OCI-LY3 (cell line): ENCODE data around the gene MCM3AP.

Experiments used
- CTCF ChIP-seq: fragments of 200-600, 300-600 bp; sonication (generic); IDR thresholded peaks from 2 replicates; pipeline ENCODE4 v1.5.1; 2014; ENCODE audit warnings: antibody characterized with exemption, low read length, low read depth
- EZH2phosphoT487 ChIP-seq: fragments of 200-600 bp; shearing (Covaris generic); IDR thresholded peaks from 2 replicates; pipeline ENCODE4 v1.6.1; 2018; ENCODE audit warnings: antibody characterized with exemption, mixed run types, low read depth

GRCh38 chr21:46268371-46268770, 17.0 kb downstream of the MCM3AP start:
- TF ChIP-seq CTCF: no peak
- TF ChIP-seq EZH2phosphoT487: no peak
